ENCODE measurements around the gene RNF150.

GRCh38 chr4:141039156-141039555 is 94.1 kb downstream of the RNF150 start:
- TF ChIP-seq CTCF (IDR thresholded peaks at IDR 0.05) (no peak), POLR2A (IDR thresholded peaks at IDR 0.05) (no peak), POLR2AphosphoS5 (IDR thresholded peaks at IDR 0.05) (no peak), EP300 (IDR thresholded peaks at IDR 0.05) (no peak)

Data from stomach (tissue), 4 donors.